Measurements from ENCODE around the gene ABCB8.

- TF ChIP-seq CTCF (IDR thresholded peaks at IDR 0.05) (no peak), POLR2A (IDR thresholded peaks at IDR 0.05) (no peak)
Measured at GRCh38 chr7:151046603-151047573, 18.6 kb downstream of the ABCB8 start.

Data from heart left ventricle (tissue), 13 donors.